GM18517 (cell line): ENCODE results near the gene ELP1.
"Not testable (repeated sequence)": the region's sequence is repeated elsewhere in the genome, so short reads cannot be mapped to it uniquely, and the experiment has no call there.

Experiments
- ATAC-seq: cut with Tn5 transposase; IDR thresholded peaks from one replicate; pipeline ENCODE4 v1.9.1; 2021; ENCODE audit warnings: mild to moderate bottlenecking, moderate library complexity; ENCODE audit not compliant: unreplicated experiment

ELP1 gene

DNA sequence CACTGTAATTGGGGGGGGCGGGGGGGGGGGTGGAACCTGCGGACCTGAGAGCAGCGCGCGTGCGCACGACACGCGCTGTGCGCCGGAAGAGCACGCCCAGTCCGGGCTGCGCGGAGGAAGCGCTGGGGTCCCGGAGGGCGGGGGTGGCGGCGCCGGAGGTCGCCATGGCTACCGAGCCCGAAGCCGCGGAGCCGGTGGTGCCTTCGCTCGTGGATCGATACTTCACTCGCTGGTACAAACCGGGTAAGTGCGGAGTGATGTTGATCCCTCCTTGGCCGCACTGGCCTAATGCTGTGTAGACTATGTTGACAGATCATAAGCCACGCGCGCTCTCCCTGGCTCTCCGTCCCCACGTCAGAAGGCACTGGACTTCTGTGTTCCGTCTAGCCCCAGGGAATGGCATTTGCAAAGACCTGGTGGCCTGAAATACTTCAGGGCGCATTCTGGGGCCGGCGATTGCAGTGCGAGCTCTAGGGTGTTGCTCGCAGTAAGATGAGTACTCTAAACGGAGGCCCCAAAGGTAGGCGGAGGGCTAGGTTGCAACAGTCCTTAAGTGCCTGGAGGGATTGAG, 484 bp upstream of the ELP1 start, which contains the start of gene ABITRAM:
Gene ABITRAM, plus strand, starts transcription at position 78 of the 571 bp plus-strand sequence. Its CDS starts 87 bp downstream, at position 165.
- ATAC-seq: peak; percentile 62

DNA sequence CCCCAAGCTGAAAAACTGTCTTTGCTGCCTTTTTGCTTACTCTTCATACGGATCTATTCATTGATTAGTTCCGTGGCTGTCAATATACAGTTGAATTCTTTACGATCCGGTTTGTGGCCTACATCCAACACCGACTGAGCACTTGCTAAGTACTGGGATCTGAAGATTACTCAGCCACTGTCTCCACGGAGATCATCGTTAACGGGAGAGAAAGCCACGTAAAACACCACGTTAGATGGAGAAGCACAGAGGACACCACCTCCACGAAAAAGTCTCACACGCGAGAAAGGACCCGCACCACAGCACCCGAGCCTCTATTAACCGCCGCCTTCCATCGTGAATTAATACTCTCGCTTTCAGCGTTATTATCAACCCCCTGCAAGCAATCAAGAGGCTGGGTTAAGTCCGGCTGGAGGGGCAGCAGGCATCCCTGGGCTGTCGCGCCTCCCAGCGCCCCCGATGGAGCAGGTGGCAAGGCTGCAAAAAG, 650 bp downstream of the ELP1 start:
- no peak for ATAC-seq

DNA sequence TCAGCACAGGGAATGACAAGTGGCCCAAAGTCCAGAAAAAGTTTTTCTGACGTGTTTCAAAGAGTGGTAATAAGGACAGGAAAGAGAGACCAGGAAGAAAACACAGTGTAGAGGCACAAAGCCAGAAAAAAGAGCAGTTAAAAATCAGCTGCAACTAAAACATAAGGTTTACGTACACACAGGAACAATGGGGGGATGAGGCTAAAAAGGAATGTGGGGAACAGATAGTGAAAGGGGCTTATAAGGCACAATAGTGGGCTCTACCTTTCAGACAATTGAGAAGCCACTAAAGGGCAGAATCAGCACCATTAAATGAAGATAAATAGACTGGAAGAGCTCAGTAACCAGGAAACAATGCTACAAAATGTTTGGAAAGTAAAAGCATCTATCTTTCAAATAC, 5.5 kb downstream of the ELP1 start:
- no peak for ATAC-seq

DNA sequence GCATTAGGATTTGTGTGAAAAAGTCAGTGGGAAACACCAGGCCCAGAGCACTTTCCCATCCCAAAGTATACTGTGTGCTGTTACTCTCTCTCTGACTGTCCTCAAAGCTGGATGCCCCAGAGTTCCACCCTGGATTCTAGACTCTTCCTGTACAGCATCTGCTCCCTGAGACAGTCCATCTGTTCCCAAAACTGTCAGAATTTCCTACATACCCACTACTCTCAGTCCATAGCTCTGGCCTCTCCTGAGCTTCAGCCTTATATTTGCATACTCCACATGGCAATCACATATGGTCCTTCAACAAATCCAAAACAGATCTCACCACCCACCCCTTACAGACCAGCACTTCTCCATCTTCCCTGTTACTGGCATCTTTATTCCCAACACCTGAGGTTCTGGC, 9.5 kb downstream of the ELP1 start:
- ATAC-seq: no peak

DNA sequence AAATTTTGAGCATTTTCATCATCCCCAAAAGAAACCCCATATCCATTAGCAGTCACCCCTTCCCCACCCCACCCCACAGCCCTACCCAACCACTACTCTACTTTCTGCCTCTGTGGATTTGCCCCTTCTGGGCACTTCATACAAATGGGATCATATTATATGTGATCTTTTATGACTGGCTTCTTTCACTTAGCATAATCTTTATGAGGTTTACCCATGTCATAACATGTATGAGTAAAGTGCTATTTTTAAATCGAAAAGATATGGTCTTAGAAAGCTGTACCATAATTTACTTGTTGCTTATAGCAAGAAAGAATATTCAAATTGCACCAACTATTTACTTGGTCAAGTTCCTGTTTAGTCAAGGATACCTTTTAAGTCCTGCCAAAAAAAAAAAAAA, 12.7 kb downstream of the ELP1 start:
- no peak for ATAC-seq

DNA sequence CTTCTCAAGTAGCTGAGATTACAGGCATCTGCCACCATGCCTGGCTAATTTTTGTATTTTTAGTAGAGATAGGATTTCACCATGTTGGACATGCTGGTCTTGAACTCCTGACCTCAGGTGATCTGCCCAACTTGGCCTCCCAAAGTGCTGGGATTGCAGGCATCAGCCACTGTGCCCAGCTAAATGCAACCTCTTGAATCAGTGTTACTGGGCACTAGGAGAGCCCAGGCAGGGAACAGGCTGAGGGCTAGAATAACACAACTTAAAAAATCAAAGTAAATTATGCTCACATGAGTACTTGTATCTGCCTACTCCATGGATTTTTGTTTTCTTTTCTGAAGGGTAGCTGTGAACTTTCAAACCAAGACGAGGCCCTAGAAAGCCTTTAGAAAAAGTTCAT, 13.5 kb downstream of the ELP1 start:
- not testable (repeated sequence) for ATAC-seq

DNA sequence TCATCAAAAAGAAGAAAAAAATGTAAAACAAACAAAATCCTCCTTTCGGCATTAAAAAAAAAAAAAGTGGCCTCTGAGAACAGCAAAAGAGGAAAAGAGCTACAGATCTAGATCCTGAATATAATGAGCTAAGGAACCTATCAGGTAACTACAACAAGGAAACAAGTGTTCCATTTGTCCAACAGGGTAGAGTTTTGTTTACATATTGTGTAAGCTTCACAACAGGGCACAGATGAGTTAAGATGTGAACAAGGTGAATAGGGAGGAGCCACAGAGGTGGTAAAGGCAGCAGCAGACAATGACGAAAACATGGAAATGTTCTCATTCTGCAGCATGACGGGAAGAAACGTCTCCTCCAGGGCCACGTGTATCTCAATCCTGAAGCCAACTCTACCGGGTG, 14.4 kb downstream of the ELP1 start:
- ATAC-seq: no peak

DNA sequence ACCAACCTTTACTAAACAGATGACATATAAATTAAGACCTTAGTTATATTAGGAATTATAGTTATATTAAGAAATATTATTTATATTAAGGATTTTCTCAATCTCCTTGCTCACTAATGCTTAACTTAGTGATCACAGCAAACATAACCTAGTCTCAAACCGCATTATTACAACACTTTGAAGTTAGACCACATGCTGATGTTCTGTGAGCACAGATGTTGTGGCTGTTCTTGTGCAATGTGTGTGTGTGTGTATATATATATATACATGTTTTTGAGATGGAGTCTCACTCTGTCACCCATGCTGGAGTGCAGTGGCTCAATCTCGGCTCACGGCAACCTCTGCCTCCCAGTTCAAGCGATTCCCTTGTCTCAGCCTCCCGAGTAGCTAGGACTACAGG, 20.5 kb downstream of the ELP1 start:
- no peak for ATAC-seq

DNA sequence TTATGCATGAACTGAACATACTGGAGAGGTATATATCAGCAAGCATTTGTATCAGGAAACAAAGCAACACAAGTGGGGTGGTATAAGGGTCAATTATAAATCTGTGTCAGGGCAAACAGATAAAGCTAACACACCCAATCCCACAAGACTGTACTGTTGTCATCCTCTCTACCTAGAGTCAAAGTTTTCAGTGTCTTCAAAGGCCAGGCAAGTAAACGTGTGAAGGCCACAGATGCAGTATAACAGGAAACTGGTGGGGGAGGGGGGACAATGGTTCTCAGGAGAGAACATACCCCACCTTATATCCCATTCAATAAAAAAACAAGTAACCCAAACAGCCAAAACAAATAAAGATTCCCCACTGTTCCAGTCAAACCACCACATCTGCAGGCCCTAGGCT, 22.1 kb downstream of the ELP1 start:
- no peak for ATAC-seq

DNA sequence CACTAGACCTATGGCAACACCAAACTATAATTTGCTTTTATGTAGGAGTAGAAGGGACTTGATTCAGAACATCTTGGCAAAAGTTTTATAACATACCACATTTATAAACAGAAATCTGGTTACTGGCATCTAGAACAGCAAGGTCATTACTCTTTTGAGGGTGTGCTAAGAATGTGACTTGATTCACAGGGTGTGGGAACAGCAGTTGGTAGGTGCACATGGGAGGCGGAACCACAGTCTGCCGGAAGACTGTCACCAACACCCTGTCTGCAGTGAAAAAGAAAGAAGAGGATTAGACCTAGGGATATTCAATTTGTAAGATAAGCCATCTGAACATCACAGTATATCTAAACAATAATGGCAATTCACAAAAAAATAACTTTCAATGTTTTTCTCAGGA, 23.0 kb downstream of the ELP1 start:
- no peak for ATAC-seq

DNA sequence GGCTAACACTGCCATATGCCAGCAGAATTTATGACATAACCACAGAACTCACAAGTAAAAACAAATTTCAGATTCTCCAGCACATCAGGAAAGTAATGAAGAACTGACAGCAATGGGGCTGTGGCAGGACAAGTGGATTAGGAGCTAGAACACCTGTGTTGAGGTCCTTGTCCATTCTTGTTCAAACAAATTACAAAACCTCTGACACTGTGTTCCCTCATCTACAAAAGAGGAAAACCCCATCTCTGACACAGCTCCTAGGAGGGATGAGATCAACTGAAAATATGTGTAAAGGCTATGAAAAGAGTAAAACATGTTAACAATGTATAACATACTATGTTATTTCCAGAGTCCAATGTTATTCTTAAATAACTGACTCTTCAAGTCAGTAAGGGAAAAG, 23.5 kb downstream of the ELP1 start:
- ATAC-seq: no peak

DNA sequence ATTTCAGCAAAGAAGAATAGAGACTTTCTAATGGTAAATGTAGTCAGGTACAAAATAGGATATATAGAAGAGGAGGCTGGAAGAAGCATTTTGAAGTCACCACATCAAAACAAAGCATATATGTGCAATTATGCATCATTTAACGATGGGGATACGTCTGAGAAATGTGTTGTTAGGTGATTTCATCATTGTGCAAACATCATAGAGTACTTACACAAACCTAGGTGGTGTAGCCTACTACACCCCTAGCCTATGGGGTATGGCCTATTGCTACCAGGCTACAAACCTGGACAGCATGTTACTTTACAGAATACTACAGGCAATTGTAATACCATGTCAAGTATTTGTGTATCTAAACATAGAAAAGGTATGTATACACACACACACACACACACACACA, 28.4 kb downstream of the ELP1 start:
- ATAC-seq: no peak

DNA sequence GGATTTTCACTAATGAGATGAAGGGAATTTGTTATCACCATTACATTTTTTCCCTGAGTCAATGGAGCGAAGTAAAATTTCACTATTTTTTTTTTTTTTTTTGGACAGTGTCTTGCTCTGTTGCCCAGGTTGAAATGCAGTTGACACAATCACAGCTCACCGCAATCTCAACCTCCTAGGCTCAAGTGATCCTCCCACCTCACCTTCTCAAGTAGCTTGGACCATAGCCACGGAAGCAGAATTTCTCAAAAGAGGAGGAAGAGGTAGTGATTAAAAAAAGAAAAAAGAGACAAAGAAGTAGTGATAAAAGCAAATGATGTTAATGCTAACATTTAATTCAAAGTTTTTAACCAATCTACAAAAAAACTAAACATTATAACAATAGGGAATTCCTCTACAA, 29.8 kb downstream of the ELP1 start:
- ATAC-seq: no peak

DNA sequence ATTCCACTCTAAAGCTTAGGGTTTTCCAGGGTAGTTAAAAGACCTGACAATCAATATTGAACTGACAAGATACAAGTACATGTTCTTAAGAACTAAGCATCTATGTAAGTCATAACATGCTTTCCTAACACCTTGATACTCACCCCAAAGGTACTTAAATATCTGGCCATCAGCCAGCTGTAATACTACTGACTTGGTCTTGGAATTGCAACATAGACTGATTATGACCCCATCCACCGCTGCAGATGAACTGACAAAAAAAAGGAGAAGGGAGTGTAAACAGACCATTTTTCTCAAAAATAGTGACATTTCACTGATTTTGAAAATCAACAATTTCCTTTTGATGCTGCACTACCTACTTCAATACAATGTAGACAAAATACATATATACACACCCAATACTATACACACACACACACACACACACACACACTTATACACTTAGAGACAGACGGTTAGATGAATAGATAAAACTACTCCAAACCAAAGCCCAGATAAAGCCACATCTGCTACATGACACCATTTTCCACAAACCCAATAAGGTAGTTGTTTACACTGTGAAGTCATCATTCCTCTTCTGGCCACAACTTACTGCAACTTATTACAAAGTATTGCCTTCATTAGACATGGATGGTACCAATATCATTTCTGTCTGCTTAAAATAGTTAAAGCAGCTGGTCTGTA, 30.4 kb downstream of the ELP1 start:
- ATAC-seq: no peak

DNA sequence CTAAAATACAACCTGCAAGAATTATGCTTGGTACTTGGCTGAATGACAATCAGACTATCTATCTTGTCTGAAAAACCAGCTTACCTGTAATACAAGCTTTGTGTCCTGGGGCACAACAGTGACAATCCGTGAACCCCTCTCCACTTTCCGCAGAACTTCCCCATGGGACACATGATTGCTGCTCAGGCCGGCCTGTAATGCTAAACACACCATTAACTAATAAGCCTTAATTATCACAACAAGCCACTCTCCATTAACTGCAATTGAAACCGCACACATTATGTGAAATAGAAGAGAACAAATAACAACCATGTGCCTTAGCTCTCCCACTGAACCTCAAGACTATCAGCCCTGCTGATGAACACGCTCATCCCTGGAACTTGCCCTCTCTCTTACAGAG, 33.7 kb downstream of the ELP1 start:
- ATAC-seq: no peak

DNA sequence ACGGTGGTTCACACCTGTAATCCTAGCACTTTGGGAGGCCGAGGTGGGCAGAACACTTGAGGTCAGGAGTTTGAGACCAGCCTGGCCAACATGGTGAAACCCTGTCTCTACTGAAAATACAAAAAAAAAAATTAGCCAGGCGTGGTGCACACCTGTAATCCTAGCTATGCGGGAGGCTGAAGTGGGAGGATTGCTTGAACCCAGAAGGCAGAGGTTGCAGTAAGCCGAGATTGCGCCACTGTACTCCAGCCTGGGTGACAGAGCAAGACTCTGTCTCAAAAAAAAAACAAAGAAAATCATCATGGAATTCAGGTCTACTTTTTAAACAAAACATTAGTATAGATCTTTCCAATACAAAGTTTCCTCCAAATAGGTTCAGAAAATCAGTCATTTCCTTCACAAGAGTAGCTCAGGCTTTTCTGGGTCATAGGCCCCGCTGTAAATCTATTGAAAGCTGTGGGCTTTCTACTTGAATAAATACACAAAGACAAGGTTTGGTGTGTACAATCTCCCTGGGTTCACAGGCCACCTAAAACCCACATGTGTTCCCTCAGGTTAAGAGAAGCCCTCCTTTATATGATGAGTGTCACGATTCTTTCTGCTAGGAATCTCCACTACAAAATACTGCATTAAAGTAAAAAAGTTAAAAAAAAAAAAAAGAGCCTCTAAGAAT, 34.8 kb downstream of the ELP1 start:
- ATAC-seq: not testable (repeated sequence)

DNA sequence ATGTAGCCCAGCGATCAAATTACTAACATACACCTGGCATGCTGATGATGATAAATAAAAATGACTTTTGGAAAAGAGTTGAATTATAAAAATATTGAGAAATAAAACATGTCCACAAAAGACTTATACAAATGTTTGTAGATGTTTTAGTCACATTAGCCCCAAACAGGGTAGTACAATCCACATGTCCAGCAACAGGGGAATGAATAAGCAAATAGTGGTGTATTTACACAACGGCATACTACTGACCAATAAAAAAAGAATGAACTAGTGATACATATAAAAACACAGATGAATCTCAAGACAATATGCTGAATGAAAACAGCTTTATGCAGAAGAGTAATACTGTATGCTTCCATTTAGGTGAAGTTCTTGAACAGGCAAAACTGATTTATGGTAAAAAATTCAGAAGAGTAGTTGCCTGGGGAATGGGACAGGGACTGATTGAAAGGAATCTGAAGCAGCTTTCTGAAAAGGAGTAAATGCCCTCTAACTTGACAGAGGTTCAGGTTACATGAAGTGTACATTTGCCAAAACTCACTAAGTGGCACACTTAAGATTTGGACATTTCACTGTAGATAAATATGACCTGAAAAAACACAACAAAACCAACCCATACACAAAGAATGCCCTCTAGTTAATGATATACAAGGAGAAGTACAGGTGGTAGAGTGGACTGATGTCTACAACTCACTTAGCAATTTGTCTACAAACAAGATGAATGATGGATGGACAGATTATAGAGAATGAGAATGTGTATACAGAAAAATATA, 36.4 kb downstream of the ELP1 start:
- no peak for ATAC-seq

DNA sequence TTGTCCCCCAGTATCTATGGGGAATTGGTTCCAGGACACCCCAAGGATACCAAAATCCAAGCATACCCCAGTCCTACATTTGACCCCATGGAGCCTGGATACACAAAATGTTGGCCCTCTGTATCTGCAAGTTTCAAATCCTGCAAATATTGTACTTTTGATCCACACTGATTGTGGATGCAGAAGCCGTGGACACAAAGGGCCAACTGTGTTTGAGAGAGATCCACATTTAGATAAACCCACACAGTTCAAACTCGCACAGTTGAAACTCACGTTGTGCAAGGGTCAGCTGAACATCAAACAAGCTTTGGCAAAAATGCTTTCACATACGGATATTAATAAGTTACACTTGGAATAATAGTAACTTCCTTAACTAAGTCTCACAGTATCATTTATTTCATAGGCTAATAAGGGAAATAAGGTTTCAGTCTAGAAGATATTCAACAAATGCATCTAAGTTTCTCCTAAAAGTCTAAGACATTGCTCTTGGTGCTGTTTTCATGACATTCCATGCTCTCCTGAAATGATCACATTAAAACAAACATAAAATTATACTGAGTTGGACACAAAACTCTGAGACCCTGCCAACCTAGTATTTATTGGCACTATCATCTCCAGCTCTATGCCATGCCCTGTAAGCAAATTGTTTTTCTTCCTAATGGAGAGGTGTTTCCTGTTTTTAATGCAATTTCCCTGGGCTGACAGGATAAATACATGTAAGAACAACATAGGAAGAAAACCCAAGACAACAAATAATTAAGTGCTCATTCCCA, 39.5 kb downstream of the ELP1 start:
- ATAC-seq: no peak

DNA sequence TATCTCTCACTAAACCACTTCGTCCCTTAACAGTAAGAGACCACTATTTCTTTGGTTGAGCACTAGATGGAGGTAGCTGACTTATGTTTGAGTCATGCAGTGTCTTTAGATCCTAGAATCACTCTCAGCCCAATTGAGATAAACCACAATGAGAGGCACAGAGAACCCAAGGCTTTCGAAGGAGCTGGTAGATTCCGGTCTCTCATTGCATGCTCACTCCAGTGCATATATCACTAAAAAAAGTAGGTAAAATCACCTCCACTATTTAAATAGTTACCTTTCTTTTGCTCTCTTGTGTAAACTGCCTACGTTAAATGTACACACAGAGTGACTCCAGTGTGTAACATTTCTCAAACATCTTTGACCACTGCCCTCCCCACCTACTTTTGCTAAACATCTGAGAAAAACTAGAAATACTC, 44.3 kb downstream of the ELP1 start:
- ATAC-seq: no peak

DNA sequence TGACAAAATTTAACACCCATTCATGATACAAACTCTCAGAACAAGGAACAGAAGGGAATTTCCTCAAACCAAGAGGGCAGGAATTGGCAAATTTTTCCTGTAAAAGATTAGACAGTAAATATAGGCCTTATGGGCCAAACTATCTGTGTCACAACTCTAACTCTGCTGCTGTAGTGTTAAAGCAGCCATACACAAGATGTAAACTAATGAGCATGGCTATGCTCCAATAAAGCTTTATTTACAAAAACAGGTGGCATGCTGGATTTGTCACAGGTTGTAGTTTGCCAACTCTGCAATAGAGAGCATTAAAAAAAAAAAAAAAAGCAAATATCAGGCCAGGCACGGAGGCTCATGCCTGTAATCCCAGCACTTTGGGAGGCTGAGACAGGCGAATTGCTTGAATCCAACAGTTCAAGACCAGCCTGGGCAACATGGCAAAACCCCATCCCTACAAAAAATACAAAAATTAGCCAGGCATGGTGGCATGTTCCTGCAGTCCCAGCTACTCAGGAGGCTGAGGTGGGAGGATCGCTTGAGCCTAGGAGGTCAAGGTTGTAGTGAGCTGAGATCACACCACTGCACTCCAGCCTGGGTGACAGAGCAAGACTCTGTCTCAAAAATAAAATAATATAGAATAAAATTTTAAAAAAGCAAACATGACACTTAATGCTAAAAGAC, 47.2 kb downstream of the ELP1 start:
- ATAC-seq: not testable (repeated sequence)
